ENCODE results near the gene HOXC5.

Gene HOXC5

GRCh38 chr12:54044425-54045103, 11.7 kb downstream of the HOXC5 start:
- DNase-seq (ENCODE audit: insufficient read length, low spot score) (no peak), FAIRE-seq (no peak)
- TF ChIP-seq, protein P1, sequence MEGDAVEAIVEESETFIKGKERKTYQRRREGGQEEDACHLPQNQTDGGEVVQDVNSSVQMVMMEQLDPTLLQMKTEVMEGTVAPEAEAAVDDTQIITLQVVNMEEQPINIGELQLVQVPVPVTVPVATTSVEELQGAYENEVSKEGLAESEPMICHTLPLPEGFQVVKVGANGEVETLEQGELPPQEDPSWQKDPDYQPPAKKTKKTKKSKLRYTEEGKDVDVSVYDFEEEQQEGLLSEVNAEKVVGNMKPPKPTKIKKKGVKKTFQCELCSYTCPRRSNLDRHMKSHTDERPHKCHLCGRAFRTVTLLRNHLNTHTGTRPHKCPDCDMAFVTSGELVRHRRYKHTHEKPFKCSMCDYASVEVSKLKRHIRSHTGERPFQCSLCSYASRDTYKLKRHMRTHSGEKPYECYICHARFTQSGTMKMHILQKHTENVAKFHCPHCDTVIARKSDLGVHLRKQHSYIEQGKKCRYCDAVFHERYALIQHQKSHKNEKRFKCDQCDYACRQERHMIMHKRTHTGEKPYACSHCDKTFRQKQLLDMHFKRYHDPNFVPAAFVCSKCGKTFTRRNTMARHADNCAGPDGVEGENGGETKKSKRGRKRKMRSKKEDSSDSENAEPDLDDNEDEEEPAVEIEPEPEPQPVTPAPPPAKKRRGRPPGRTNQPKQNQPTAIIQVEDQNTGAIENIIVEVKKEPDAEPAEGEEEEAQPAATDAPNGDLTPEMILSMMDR (IDR thresholded peaks at IDR 0.05; ENCODE audit: insufficient read depth, missing control alignments) = no peak

- no peak for FAIRE-seq
- no peak for DNase-seq (ENCODE audit: insufficient read length, low spot score)
- TF ChIP-seq, protein P1 (IDR thresholded peaks at IDR 0.05; ENCODE audit: insufficient read depth, missing control alignments) = no peak
Measured at GRCh38 chr12:54045401-54045800, 12.6 kb downstream of the HOXC5 start.

DNA sequence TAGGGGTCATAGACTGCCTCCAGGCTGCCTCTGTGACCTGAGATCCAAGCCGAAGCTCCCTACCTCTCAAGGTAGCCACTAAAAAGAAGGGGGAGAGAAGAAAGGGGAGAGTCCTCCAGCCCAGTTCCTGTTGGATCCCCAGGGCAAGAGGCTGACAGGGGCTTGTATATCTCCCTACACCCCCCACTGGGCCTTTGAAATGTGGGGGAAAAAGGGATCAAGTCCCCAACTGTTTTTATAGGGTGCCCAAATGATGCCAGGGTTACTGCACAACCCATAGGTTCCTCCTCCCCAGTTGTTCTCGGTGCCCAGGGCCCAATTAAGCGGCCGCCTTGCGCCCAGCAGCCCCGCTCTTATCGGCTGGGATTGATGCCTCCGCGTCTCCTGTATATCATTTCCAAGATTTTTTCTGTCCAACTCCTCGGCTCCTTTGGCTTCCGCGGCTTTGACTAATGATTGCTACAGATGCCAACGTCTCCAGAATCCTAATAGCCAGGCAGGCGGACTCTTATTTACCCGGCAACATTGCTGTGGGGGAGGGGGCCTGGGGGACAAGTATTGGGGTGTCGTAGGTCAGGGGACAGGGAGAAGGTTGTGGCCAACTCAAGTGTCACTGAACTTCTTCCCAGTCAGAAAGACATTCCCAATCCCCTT, 13.1 kb downstream of the HOXC5 start:
- no peak for DNase-seq (ENCODE audit: insufficient read length, low spot score)
- no peak for FAIRE-seq
- TF ChIP-seq, protein P1 (IDR thresholded peaks at IDR 0.05; ENCODE audit: insufficient read depth, missing control alignments) = no peak

- FAIRE-seq = no peak
- TF ChIP-seq, protein P1 (IDR thresholded peaks at IDR 0.05; ENCODE audit: insufficient read depth, missing control alignments) = no peak
- no peak for DNase-seq (ENCODE audit: insufficient read length, low spot score)
Measured at GRCh38 chr12:54046809-54047159, 13.9 kb downstream of the HOXC5 start.

- no peak for DNase-seq (ENCODE audit: insufficient read length, low spot score)
- TF ChIP-seq, protein P1 (IDR thresholded peaks at IDR 0.05; ENCODE audit: insufficient read depth, missing control alignments) = no peak
- FAIRE-seq = no peak
Measured at GRCh38 chr12:54047160-54047963, 14.5 kb downstream of the HOXC5 start.

GRCh38 chr12:54047964-54048303, 15.1 kb downstream of the HOXC5 start:
- DNase-seq (ENCODE audit: insufficient read length, low spot score) (no peak), FAIRE-seq (no peak)
- TF ChIP-seq, protein P1 (IDR thresholded peaks at IDR 0.05; ENCODE audit: insufficient read depth, missing control alignments) = no peak
